HepG2 (cell line): ENCODE measurements around the gene NOL4L. TPM values are rescaled to one million over a fixed set of nuclear protein-coding genes. Genes with fewer than 3 reads are reported as not detected.

ENCODE experiments used
- ATAC-seq: fragments of 200-7000 bp; cut with Tn5 transposase; 3 replicates; pipeline ENCODE4 v1.9.1; 2020; ENCODE audit warnings: mild to moderate bottlenecking, moderate library complexity
- BruUV-seq: library from RNA; stranded (reverse); fragments of 400-500 nt; replicated peaks from 2 replicates; lab custom pipeline; 2021; lab: Mats Ljungman, UMichigan
- CTCF ChIA-PET: fragments of 300-600 bp; formaldehyde crosslinking; extraction: SDS; loops from one replicate; lab custom pipeline; 2021; ENCODE audit warnings: low total read pairs, inconsistent platforms, low intra/inter-chr PET ratio; lab: Yijun Ruan, JAX
- POLR2A ChIA-PET: fragments of 350-600 bp; sonication (Branson Sonifier 250); formaldehyde crosslinking; loops from one replicate; lab custom pipeline; 2020; ENCODE audit warnings: antibody characterized with exemption, inconsistent platforms; lab: Yijun Ruan, JAX
- DNase-seq: peaks from one replicate; pipeline ENCODE4 v3.0.0-alpha.2; 2015; ENCODE audit warnings: low spot score
- FAIRE-seq: peaks from 3 replicates; lab custom pipeline; 2011; peaks lifted over from hg19 to GRCh38; lab: Jason Lieb, UNC
- H2AFZ ChIP-seq: one replicate; pipeline ENCODE4 v1.6.1; 2011; ENCODE audit warnings: low read length, inconsistent platforms
- H3K27ac ChIP-seq: fragments of 300-600 bp; 3 replicates; pipeline ENCODE4 v1.8.0; 2011; ENCODE audit warnings: mixed run types, mild to moderate bottlenecking, mixed read lengths, low read length, inconsistent platforms; ENCODE audit not compliant: insufficient read depth; ENCODE audit errors: extremely low read length
- H3K27me3 ChIP-seq, 2 experiments: fragments of 200-600 bp in 1 of 2; 2 replicates in 1 of 2; 3 replicates in 1 of 2; pipeline versions ENCODE4 v1.6.0 to v1.8.0; 2011; ENCODE audit warnings: low read length in 2 of 2, mild to moderate bottlenecking in 2 of 2, moderate library complexity in 2 of 2, inconsistent platforms in 1 of 2; ENCODE audit not compliant: insufficient read depth in 2 of 2, control insufficient read depth in 1 of 2
- H3K36me3 ChIP-seq, 2 experiments: fragments of 200-600 bp in 1 of 2; replicated peaks in 1 of 2; 2 replicates in 1 of 2; 3 replicates in 1 of 2; pipeline versions ENCODE4 v1.5.1 to v1.8.0; 2011; ENCODE audit warnings: low read length in 2 of 2, inconsistent platforms in 1 of 2; ENCODE audit not compliant: insufficient read depth in 2 of 2, control insufficient read depth in 1 of 2
- H3K4me1 ChIP-seq: 2 replicates; pipeline ENCODE4 v1.5.1; 2012; ENCODE audit warnings: low read length, inconsistent platforms; ENCODE audit not compliant: insufficient read depth
- H3K4me2 ChIP-seq: 2 replicates; pipeline ENCODE4 v1.6.0; 2011; ENCODE audit warnings: low read depth, low read length, inconsistent platforms
- H3K4me3 ChIP-seq, 3 experiments: fragments of 200-600 bp in 1 of 3; sonication (generic), shearing (Covaris generic) in 1 of 3; replicated peaks in 1 of 3; 2 replicates each; pipeline ENCODE4 v1.5.1; 2011 to 2016; ENCODE audit warnings: low read length in 3 of 3, inconsistent platforms in 2 of 3, low read depth in 2 of 3, mild to moderate bottlenecking in 2 of 3, control low read depth in 1 of 3, mixed read lengths in 1 of 3; ENCODE audit not compliant: insufficient read depth in 1 of 3
- H3K79me2 ChIP-seq: one replicate; pipeline ENCODE4 v1.6.1; 2011; ENCODE audit warnings: low read length, inconsistent platforms; ENCODE audit not compliant: insufficient read depth
- H3K9ac ChIP-seq: 2 replicates; pipeline ENCODE4 v1.6.0; 2011; ENCODE audit warnings: mild to moderate bottlenecking, low read depth, low read length, inconsistent platforms; ENCODE audit not compliant: insufficient read depth
- H3K9me3 ChIP-seq: 2 replicates; pipeline ENCODE4 v1.5.1; 2012; ENCODE audit warnings: mild to moderate bottlenecking, low read length
- H4K20me1 ChIP-seq: 2 replicates; pipeline ENCODE4 v1.6.0; 2011; ENCODE audit warnings: inconsistent platforms, mild to moderate bottlenecking, low read length, moderate library complexity; ENCODE audit not compliant: insufficient read depth
- FOXA3 ChIP-seq: IDR thresholded peaks from 2 replicates; pipeline ENCODE4 v1.6.1; 2016; ENCODE audit warnings: missing genetic modification reagents, missing compliant biosample characterization
- KDM5B ChIP-seq: sonication (generic); formaldehyde crosslinking; IDR thresholded peaks from 2 replicates; pipeline ENCODE4 v1.4.0; 2020; ENCODE audit warnings: missing genetic modification reagents, mild to moderate bottlenecking, borderline replicate concordance
- KLF13 ChIP-seq: sonication (generic); formaldehyde crosslinking; IDR thresholded peaks from 2 replicates; pipeline ENCODE4 v1.4.0; 2020; ENCODE audit warnings: mild to moderate bottlenecking, missing genetic modification reagents
- KLF9 ChIP-seq: IDR thresholded peaks from 2 replicates; pipeline ENCODE4 v1.6.1; 2016; ENCODE audit warnings: low read depth
- MYNN ChIP-seq: sonication (generic); formaldehyde crosslinking; IDR thresholded peaks from 2 replicates; pipeline ENCODE4 v1.4.0; 2020; ENCODE audit warnings: mild to moderate bottlenecking, low read depth, missing genetic modification reagents
- RBAK ChIP-seq: sonication (generic); formaldehyde crosslinking; IDR thresholded peaks from 2 replicates; pipeline ENCODE4 v1.5.1; 2020; ENCODE audit warnings: mild to moderate bottlenecking, missing genetic modification reagents
- ZBTB34 ChIP-seq: sonication (generic); formaldehyde crosslinking; IDR thresholded peaks from 2 replicates; pipeline ENCODE4 v1.8.0; 2022; ENCODE audit warnings: mild to moderate bottlenecking, missing genetic modification reagents
- ZBTB7A ChIP-seq: sonication (generic); formaldehyde crosslinking; IDR thresholded peaks from 2 replicates; pipeline ENCODE4 v1.8.0; 2022; ENCODE audit warnings: mild to moderate bottlenecking, missing genetic modification reagents
- ZNF101 ChIP-seq: sonication (generic); formaldehyde crosslinking; IDR thresholded peaks from 2 replicates; pipeline ENCODE4 v1.4.0; 2020; ENCODE audit warnings: mild to moderate bottlenecking, low read depth, missing genetic modification reagents, borderline replicate concordance
- ZNF350 ChIP-seq: sonication (generic); formaldehyde crosslinking; IDR thresholded peaks from 2 replicates; pipeline ENCODE4 v1.4.0; 2020; ENCODE audit warnings: mild to moderate bottlenecking, low read depth, missing genetic modification reagents, borderline replicate concordance
- ZNF430 ChIP-seq: sonication (generic); formaldehyde crosslinking; IDR thresholded peaks from 2 replicates; pipeline ENCODE4 v1.9.0; 2021; ENCODE audit warnings: mild to moderate bottlenecking, missing genetic modification reagents
- ZNF687 ChIP-seq: sonication (generic); formaldehyde crosslinking; IDR thresholded peaks from 2 replicates; pipeline ENCODE4 v1.5.1; 2020; ENCODE audit warnings: mild to moderate bottlenecking, missing genetic modification reagents, moderate library complexity
- ZNF788 ChIP-seq: sonication (generic); formaldehyde crosslinking; IDR thresholded peaks from 2 replicates; pipeline ENCODE4 v1.5.0; 2020; ENCODE audit warnings: mild to moderate bottlenecking, missing genetic modification reagents, borderline replicate concordance
- WGBS: methylation state at CpG from one replicate; pipeline ENCODE4 v1.1.6; 2017; ENCODE audit warnings: low lambda C conversion rate; 5-methylcytosine and 5-hydroxymethylcytosine counted together
- in situ Hi-C: cut with HindIII; loops from 2 replicates; pipeline ENCODE4 v1.10.0; 2017; ENCODE audit warnings: low pct_unique_long_range_greater_than_20kb; ENCODE audit not compliant: extremely low pct_ligation_motif_present
- intact Hi-C: fragments of 100-400 bp; cut with micrococcal nuclease; formaldehyde crosslinking; loops from one replicate; pipeline ENCODE4 v1.10.0; 2022; ENCODE audit not compliant: unreplicated experiment
- polyA plus RNA-seq, 8 experiments: library from polyadenylated mRNA; depleted of rRNA in 3 of 8; stranded (reverse) in 7 of 8; unstranded in 1 of 8; fragments of >200 nt; fragmentation: Illumina TruSeq in 4 of 8; extraction: Trizol in 4 of 8; gene quantifications; 2 replicates each; pipeline versions ENCODE4 v1.2.1 to v1.2.3, GENCODE V29; 2011 to 2016; ENCODE audit warnings: low read depth in 4 of 8, missing spikeins in 1 of 8, mixed read lengths in 1 of 8; ENCODE audit not compliant: insufficient read depth in 1 of 8
- total RNA-seq, 5 experiments: library from RNA; depleted of rRNA; stranded (reverse); fragments of >200 nt; fragmentation: Illumina TruSeq; extraction: Trizol; gene quantifications; 2 replicates each; pipeline ENCODE4 v1.2.3, GENCODE V29; 2016; ENCODE audit warnings: low read depth in 1 of 5

Gene NOL4L
- total and polyA plus RNA-seq, 2 of the 13 experiments (the other 11 are each of a cell fraction or from before 2014, with no cell fraction given) = 16.6 to 35.4 TPM

- ATAC-seq = 0 out of 3 replicates have a peak, but pooled peaks have one; percentile 5
- H3K9ac ChIP-seq = no peak overlapping the region
- ChIA-PET POLR2A (interaction anchor here (1.1 kb wide), 1 partner anchor 14 kb away, joined by 3 read pairs; no protein-coding TSS in a partner anchor), CTCF (no interaction called here)
- peaks cover 4% of the 10 kb centered on the region for H3K79me2 ChIP-seq
- H3K27me3 ChIP-seq = no peaks in the 10 kb centered on the region; a peak in 1 of 5 replicates
- peaks cover 54% of the 10 kb centered on the region for H3K4me1 ChIP-seq
- H4K20me1 ChIP-seq = no peaks in the 10 kb centered on the region
- no peak for TF ChIP-seq ZNF350
- TF ChIP-seq MYNN (CRISPR knock-in tag) = no peak
- no peak for TF ChIP-seq RBAK (CRISPR knock-in tag)
- no peak for TF ChIP-seq ZBTB34 (CRISPR knock-in tag)
- no peak for TF ChIP-seq ZNF101 (CRISPR knock-in tag)
- no peak for TF ChIP-seq KLF9 (CRISPR knock-in tag)
- 0 out of 2 replicates have a peak, but pooled peaks have one; percentile 21 for TF ChIP-seq KDM5B (CRISPR knock-in tag)
- TF ChIP-seq ZBTB7A (CRISPR knock-in tag) = 0 out of 2 replicates have a peak, but pooled peaks have one; percentile 5
- no peak for TF ChIP-seq ZNF430 (CRISPR knock-in tag)
- TF ChIP-seq KLF13 (CRISPR knock-in tag) = no peak
- peak; percentile 1; the same call in 1 of the 2 replicates for TF ChIP-seq ZNF687 (CRISPR knock-in tag)
- TF ChIP-seq FOXA3 = no peak
- no peak for TF ChIP-seq ZNF788
- H2AFZ ChIP-seq = no peak overlapping the region
- in situ Hi-C loops (no loop called here), intact Hi-C loops (no loop called here)
- no peak overlapping the region for H3K4me2 ChIP-seq
- no peaks in the 10 kb centered on the region for H3K36me3 ChIP-seq
- WGBS = 77% methylated on average over 9 of the region's 9 CpGs
- BruUV-seq = no TSS peak
- no peak overlapping the region for H3K4me3 ChIP-seq
- no peak for DNase-seq
- FAIRE-seq = no peak
- H3K9me3 ChIP-seq = no peaks in the 10 kb centered on the region
- no peak overlapping the region for H3K27ac ChIP-seq
Observed at GRCh38 chr20:32575227-32575581, 9.9 kb downstream of the NOL4L start.
